Thoracic aorta (tissue), 2 donors: ENCODE measurements around the gene TPK1. TPM values are rescaled to one million over a fixed set of nuclear protein-coding genes. Genes with fewer than 3 reads are reported as not detected.

Experiments
- ATAC-seq: fragments of 150-250 bp; one replicate; pipeline ENCODE4 v1.8.0; 2017; ENCODE audit warnings: low read depth; ENCODE audit not compliant: insufficient number of reproducible peaks, low FRiP score
- DNase-seq: peaks from one replicate; pipeline ENCODE4 v3.0.0-alpha.2; 2020; ENCODE audit warnings: low spot score
- H3K27ac ChIP-seq, 2 donors: fragments of 200-600 bp; sonication (generic); 1 replicate in 1 of 2; 2 replicates in 1 of 2; pipeline ENCODE4 v1.5.1; 2016; ENCODE audit warnings: mild to moderate bottlenecking in 2 of 2, moderate library complexity in 2 of 2
- H3K27me3 ChIP-seq: fragments of 200-600 bp; sonication (generic); replicated peaks from 2 replicates; pipeline ENCODE4 v1.6.0; 2016; ENCODE audit warnings: mild to moderate bottlenecking; ENCODE audit not compliant: insufficient read depth
- H3K36me3 ChIP-seq: fragments of 200-600 bp; sonication (generic); one replicate; pipeline ENCODE4 v1.5.1; 2016
- H3K4me1 ChIP-seq, 2 donors: fragments of 200-600 bp; sonication (generic); 1 replicate in 1 of 2; 2 replicates in 1 of 2; pipeline versions ENCODE4 v1.5.1 to v1.6.0; 2016; ENCODE audit warnings: low read depth in 2 of 2, mild to moderate bottlenecking in 1 of 2; ENCODE audit not compliant: control insufficient read depth in 1 of 2
- H3K4me3 ChIP-seq: fragments of 200-600 bp; sonication (generic); 2 replicates; pipeline ENCODE4 v1.5.1; 2016; ENCODE audit warnings: mild to moderate bottlenecking
- H3K9me3 ChIP-seq: fragments of 200-600 bp; sonication (generic); 2 replicates; pipeline ENCODE4 v1.5.1; 2016
- total RNA-seq, 2 donors: library from RNA; depleted of rRNA; stranded (reverse); fragments of >200 nt; gene quantifications; one replicate each; pipeline versions ENCODE4 v1.1.0 to v1.2.3, GENCODE V29; 2016
- TF ChIP-seq, protein P1 (sequence below): fragments of 200-600 bp; sonication (generic); IDR thresholded peaks from one replicate; pipeline ENCODE4 v1.5.1; 2019; ENCODE audit warnings: antibody characterized with exemption

The TPK1 gene
- total RNA-seq, 2 donors from 2014 or later: 13.3 to 21.2 TPM

DNA sequence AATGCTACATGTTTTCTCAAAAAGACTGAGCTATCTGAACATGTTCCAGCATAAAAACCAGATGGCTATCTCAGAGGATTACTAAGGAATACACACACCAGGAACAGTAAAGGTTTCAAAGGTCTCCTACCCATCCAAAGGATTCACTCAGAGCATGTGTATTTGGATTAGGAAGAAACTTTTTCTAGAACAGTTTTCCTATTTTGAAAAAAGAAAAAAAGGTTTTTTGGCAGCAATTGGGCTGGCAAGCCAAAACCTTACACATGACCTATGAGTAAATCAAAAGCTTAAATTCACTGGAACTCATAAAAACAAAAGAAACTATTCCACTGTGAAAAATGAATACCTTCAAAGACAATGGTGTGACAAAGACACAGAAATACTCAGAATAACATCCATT lies 9.6 kb downstream of the TPK1 start:
- TF ChIP-seq, protein P1, sequence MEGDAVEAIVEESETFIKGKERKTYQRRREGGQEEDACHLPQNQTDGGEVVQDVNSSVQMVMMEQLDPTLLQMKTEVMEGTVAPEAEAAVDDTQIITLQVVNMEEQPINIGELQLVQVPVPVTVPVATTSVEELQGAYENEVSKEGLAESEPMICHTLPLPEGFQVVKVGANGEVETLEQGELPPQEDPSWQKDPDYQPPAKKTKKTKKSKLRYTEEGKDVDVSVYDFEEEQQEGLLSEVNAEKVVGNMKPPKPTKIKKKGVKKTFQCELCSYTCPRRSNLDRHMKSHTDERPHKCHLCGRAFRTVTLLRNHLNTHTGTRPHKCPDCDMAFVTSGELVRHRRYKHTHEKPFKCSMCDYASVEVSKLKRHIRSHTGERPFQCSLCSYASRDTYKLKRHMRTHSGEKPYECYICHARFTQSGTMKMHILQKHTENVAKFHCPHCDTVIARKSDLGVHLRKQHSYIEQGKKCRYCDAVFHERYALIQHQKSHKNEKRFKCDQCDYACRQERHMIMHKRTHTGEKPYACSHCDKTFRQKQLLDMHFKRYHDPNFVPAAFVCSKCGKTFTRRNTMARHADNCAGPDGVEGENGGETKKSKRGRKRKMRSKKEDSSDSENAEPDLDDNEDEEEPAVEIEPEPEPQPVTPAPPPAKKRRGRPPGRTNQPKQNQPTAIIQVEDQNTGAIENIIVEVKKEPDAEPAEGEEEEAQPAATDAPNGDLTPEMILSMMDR: no peak
- H3K27me3 ChIP-seq: no peaks in the 10 kb centered on the region
- peak overlapping the region in 1 of 2 donors; percentile 48 for H3K27ac ChIP-seq
- no peak for DNase-seq
- no peak for ATAC-seq
- no peaks in the 10 kb centered on the region for H3K9me3 ChIP-seq
- H3K36me3 ChIP-seq: no peaks in the 10 kb centered on the region
- no peak overlapping the region for H3K4me3 ChIP-seq
- peaks cover 14 to 44% of the 10 kb centered on the region in 2 donors for H3K4me1 ChIP-seq

DNA sequence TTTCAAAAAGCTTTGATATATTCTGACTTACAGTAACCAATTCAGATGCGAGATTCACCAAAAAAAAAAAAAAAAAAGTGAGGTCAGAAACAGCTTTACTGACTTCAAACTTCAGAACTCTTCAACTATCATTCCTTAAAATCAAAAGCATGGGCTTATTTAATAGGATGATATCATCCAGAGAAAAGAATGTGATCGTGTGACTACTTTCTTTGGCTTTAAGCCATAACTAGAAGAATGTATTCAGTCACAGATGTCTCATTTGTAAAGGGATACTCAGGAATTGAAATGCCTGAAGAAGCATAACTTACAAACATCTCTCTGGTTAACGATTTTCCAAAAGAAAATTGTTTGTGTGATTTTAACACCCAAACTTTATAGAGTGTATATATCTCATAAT lies 11.5 kb downstream of the TPK1 start:
- peaks cover 14 to 44% of the 10 kb centered on the region in 2 donors for H3K4me1 ChIP-seq
- TF ChIP-seq, protein P1: no peak
- H3K27me3 ChIP-seq: no peaks in the 10 kb centered on the region
- no peak overlapping the region for H3K4me3 ChIP-seq
- DNase-seq (no peak), ATAC-seq (peak; percentile 26)
- H3K9me3 ChIP-seq: no peaks in the 10 kb centered on the region
- H3K36me3 ChIP-seq: no peaks in the 10 kb centered on the region
- H3K27ac ChIP-seq: no peak overlapping the region

DNA sequence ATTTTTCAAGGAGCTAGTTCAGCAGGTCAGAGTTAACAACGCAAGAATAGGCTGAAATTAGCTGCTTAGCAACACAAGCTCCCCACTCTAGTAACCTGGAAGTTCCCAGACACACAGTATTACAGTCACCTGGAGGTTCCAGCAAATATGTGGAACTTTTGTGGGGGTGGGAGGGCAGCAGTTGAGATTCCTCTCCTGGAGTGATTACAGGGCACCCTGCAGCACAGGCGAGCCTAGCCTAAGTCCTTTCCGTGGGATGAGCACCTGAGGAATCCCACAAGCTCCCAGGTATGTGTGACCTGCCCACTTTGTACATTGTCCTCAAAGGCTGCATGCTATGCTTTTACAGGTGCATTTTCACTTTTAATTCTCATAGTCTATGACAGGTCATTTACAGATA lies 13.6 kb downstream of the TPK1 start:
- Histone ChIP-seq H3K4me1 (peaks cover 14 to 36% of the 10 kb centered on the region in 2 donors), H3K36me3 (no peaks in the 10 kb centered on the region), H3K27me3 (no peaks in the 10 kb centered on the region), H3K27ac (no peak overlapping the region), H3K9me3 (no peaks in the 10 kb centered on the region), H3K4me3 (no peak overlapping the region)
- ATAC-seq (no peak), DNase-seq (no peak)
- TF ChIP-seq, protein P1: no peak

DNA sequence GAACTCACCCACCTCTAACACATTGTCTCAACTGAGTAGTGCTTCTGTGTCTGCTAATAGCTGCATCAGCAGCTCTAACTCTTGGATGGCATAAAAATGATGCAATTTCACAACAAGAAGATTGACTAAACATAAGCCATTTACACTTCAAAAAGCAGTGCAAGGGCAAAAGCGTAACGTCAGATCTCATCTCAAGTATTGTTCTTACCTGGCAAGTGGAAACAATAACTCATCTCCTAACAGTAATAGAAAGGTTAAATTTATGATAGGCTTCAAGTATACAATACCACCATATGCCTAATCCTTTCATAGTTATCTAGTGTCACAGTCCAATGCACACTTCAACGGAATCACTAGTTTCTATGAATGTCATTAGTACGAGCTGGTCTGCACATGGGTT lies 14.8 kb downstream of the TPK1 start:
- ATAC-seq: no peak
- H3K9me3 ChIP-seq: no peaks in the 10 kb centered on the region
- DNase-seq: no peak
- H3K27me3 ChIP-seq: no peaks in the 10 kb centered on the region
- H3K36me3 ChIP-seq: no peaks in the 10 kb centered on the region
- H3K4me3 ChIP-seq: no peak overlapping the region
- H3K27ac ChIP-seq: no peak overlapping the region
- H3K4me1 ChIP-seq: peaks cover 7 to 26% of the 10 kb centered on the region in 2 donors
- TF ChIP-seq, protein P1: no peak

DNA sequence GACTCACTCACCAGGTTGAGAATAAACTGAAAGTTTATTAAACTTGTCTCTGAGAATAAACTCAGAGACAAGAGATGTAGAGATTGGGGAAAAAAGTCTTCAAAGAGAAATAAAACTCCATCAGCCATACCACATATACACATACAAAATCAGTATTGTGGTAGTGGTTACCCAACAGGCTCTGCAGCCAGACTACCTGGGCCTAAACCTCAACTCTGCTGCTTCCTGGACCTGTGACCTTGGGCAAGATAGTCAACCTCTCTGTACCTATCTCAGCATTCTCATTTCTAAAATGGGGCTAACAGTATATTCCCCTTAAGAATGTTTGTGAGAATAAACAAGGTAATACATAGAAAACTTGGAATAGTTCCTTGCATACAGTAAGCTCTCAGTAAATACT lies 15.3 kb downstream of the TPK1 start:
- TF ChIP-seq, protein P1: no peak
- DNase-seq (no peak), ATAC-seq (no peak)
- H3K36me3 ChIP-seq: no peaks in the 10 kb centered on the region
- H3K9me3 ChIP-seq: no peaks in the 10 kb centered on the region
- H3K4me3 ChIP-seq: no peak overlapping the region
- H3K4me1 ChIP-seq: peaks cover 2 to 21% of the 10 kb centered on the region in 2 donors
- H3K27ac ChIP-seq: no peak overlapping the region
- no peaks in the 10 kb centered on the region for H3K27me3 ChIP-seq
